DOHH2 (cell line): ENCODE results near the gene RESP18.

Experiments
- H3F3A ChIP-seq: fragments of 200-600 bp; sonication (generic), shearing (Covaris generic); 2 replicates; pipeline ENCODE4 v1.6.0; 2016; ENCODE audit warnings: antibody characterized with exemption, mild to moderate bottlenecking; ENCODE audit not compliant: control insufficient read depth, insufficient read depth
- H3K27ac ChIP-seq: fragments of 200-600 bp; sonication (generic); 2 replicates; pipeline ENCODE4 v1.5.1; 2014; ENCODE audit warnings: low read depth, mild to moderate bottlenecking, low read length, moderate library complexity
- H3K27me3 ChIP-seq: fragments of 200-600 bp; sonication (generic); 2 replicates; pipeline ENCODE4 v1.6.1; 2014; ENCODE audit warnings: mild to moderate bottlenecking, low read length, mixed read lengths; ENCODE audit not compliant: control insufficient read depth
- H3K36me3 ChIP-seq: fragments of 200-600 bp; sonication (generic); 2 replicates; pipeline ENCODE4 v1.6.1; 2014; ENCODE audit warnings: mild to moderate bottlenecking, low read length, moderate library complexity, mixed read lengths; ENCODE audit not compliant: control insufficient read depth
- H3K4me1 ChIP-seq: fragments of 200-600 bp; sonication (generic); 2 replicates; pipeline ENCODE4 v1.6.1; 2014; ENCODE audit warnings: mild to moderate bottlenecking, low read length, mixed read lengths; ENCODE audit not compliant: control insufficient read depth
- H3K4me2 ChIP-seq: fragments of 200-600 bp; sonication (generic); 2 replicates; pipeline ENCODE4 v1.6.0; 2014; ENCODE audit warnings: mild to moderate bottlenecking, low read length, moderate library complexity
- H3K4me3 ChIP-seq: fragments of 200-600 bp; sonication (generic); 2 replicates; pipeline ENCODE4 v1.5.1; 2014; ENCODE audit warnings: mild to moderate bottlenecking, low read length, mixed read lengths
- H3K79me2 ChIP-seq: fragments of 200-600 bp; sonication (generic); 2 replicates; pipeline ENCODE4 v1.6.1; 2014; ENCODE audit warnings: mild to moderate bottlenecking, low read length, mixed read lengths; ENCODE audit not compliant: control insufficient read depth
- H3K9me2 ChIP-seq: fragments of 200-600 bp; sonication (generic); replicated peaks from 2 replicates; pipeline ENCODE4 v1.6.1; 2014; ENCODE audit warnings: mild to moderate bottlenecking, low read length, mixed read lengths; ENCODE audit not compliant: control insufficient read depth
- H3K9me3 ChIP-seq: fragments of 200-600 bp; sonication (generic); 2 replicates; pipeline ENCODE4 v1.6.1; 2014; ENCODE audit warnings: antibody characterized with exemption, low read length, mixed read lengths; ENCODE audit not compliant: control insufficient read depth, insufficient read depth
- H4K20me1 ChIP-seq: fragments of 200-600 bp; sonication (generic); 2 replicates; pipeline ENCODE4 v1.6.0; 2014; ENCODE audit warnings: low read depth, mild to moderate bottlenecking, antibody characterized with exemption, low read length, moderate library complexity; ENCODE audit not compliant: control insufficient read depth, insufficient read depth
- CTCF ChIP-seq: fragments of 200-600 bp; sonication (generic); IDR thresholded peaks from one replicate; pipeline ENCODE4 v1.5.1; 2014; ENCODE audit warnings: antibody characterized with exemption, mild to moderate bottlenecking, low read depth, low read length; ENCODE audit not compliant: poor library complexity, severe bottlenecking
- EZH2phosphoT487 ChIP-seq: fragments of 200-600 bp; sonication (generic); IDR thresholded peaks from 2 replicates; pipeline ENCODE4 v1.6.1; 2017; ENCODE audit warnings: borderline replicate concordance, mild to moderate bottlenecking, antibody characterized with exemption, low read length, moderate library complexity, mixed read lengths

The RESP18 gene

GRCh38 chr2:219308142-219309101 is 24.1 kb downstream of the RESP18 start:
- no peaks in the 10 kb centered on the region for H3K79me2 ChIP-seq
- no peak overlapping the region for H3K27ac ChIP-seq
- peaks cover 9% of the 10 kb centered on the region for H3K27me3 ChIP-seq
- no peaks in the 10 kb centered on the region for H3K9me3 ChIP-seq
- no peaks in the 10 kb centered on the region for H4K20me1 ChIP-seq
- H3F3A ChIP-seq: no peaks in the 10 kb centered on the region
- no peaks in the 10 kb centered on the region for H3K9me2 ChIP-seq
- H3K4me2 ChIP-seq: no peak overlapping the region
- H3K4me3 ChIP-seq: no peak overlapping the region
- TF ChIP-seq CTCF: no peak
- TF ChIP-seq EZH2phosphoT487: no peak
- no peaks in the 10 kb centered on the region for H3K4me1 ChIP-seq
- no peaks in the 10 kb centered on the region for H3K36me3 ChIP-seq

GRCh38 chr2:219306047-219306446 is 26.5 kb downstream of the RESP18 start:
- Histone ChIP-seq H3F3A (no peaks in the 10 kb centered on the region), H3K4me2 (no peak overlapping the region), H3K9me2 (no peaks in the 10 kb centered on the region), H3K27ac (no peak overlapping the region), H3K27me3 (peaks cover 31% of the 10 kb centered on the region), H3K9me3 (no peaks in the 10 kb centered on the region), H3K36me3 (no peaks in the 10 kb centered on the region), H3K4me1 (no peaks in the 10 kb centered on the region), H4K20me1 (no peaks in the 10 kb centered on the region), H3K79me2 (no peaks in the 10 kb centered on the region), H3K4me3 (no peak overlapping the region)
- TF ChIP-seq CTCF (no peak), EZH2phosphoT487 (no peak)

- no peaks in the 10 kb centered on the region for H3K36me3 ChIP-seq
- no peaks in the 10 kb centered on the region for H4K20me1 ChIP-seq
- H3K4me2 ChIP-seq: no peak overlapping the region
- H3K9me2 ChIP-seq: no peaks in the 10 kb centered on the region
- no peaks in the 10 kb centered on the region for H3K4me1 ChIP-seq
- H3F3A ChIP-seq: no peaks in the 10 kb centered on the region
- no peaks in the 10 kb centered on the region for H3K79me2 ChIP-seq
- H3K4me3 ChIP-seq: no peak overlapping the region
- H3K27me3 ChIP-seq: peaks cover 48% of the 10 kb centered on the region
- no peak for TF ChIP-seq EZH2phosphoT487
- TF ChIP-seq CTCF: no peak
- no peak overlapping the region for H3K27ac ChIP-seq
- no peaks in the 10 kb centered on the region for H3K9me3 ChIP-seq
Observed at GRCh38 chr2:219304223-219304622, 28.3 kb downstream of the RESP18 start.
